GM11168 (cell line): ENCODE measurements around the gene UBXN10.

ENCODE experiments used
- in situ Hi-C: fragments of 300-500 bp; cut with MboI; formaldehyde crosslinking; loops from one replicate; pipeline ENCODE4 v1.12.0; 2022; ENCODE audit warnings: low sequenced_read_pairs; ENCODE audit not compliant: unreplicated experiment

The UBXN10 gene

GRCh38 chr1:20185834-20186782 lies at the start of gene UBXN10, which contains the start of gene PLA2G2C:
Gene UBXN10, plus strand, starts transcription at chr1:20186096. Its CDS starts 4,466 bp downstream, at chr1:20190562.
Gene PLA2G2C, minus strand, starts transcription at chr1:20186518. Its CDS starts 9,155 bp downstream, at chr1:20177363.
- in situ Hi-C loops, result no loop called here

GRCh38 chr1:20136249-20136648 lies 49.6 kb upstream of the UBXN10 start:
- in situ Hi-C loops, result no loop called here

GRCh38 chr1:20137055-20137454 lies 48.8 kb upstream of the UBXN10 start:
- in situ Hi-C loops, result no loop called here

GRCh38 chr1:20137604-20138003 lies 48.3 kb upstream of the UBXN10 start:
- in situ Hi-C loops, result no loop called here

GRCh38 chr1:20138346-20138745 lies 47.5 kb upstream of the UBXN10 start:
- in situ Hi-C loops, result no loop called here

GRCh38 chr1:20138961-20139550 lies 46.8 kb upstream of the UBXN10 start, which contains the start of gene PLA2G2F:
Gene PLA2G2F, plus strand, starts transcription at chr1:20139323. Its CDS starts 105 bp downstream, at chr1:20139428.
- in situ Hi-C loops, result no loop called here

GRCh38 chr1:20139776-20140612 lies 45.9 kb upstream of the UBXN10 start:
- in situ Hi-C loops, result no loop called here

GRCh38 chr1:20141001-20141400 lies 44.9 kb upstream of the UBXN10 start:
- in situ Hi-C loops, result no loop called here

- in situ Hi-C loops, result no loop called here
These were observed 44.4 kb upstream of the UBXN10 start for GRCh38 chr1:20141466-20141865.

- in situ Hi-C loops, result no loop called here
These were observed 43.7 kb upstream of the UBXN10 start for GRCh38 chr1:20142001-20142710.

GRCh38 chr1:20143318-20143717 lies 42.6 kb upstream of the UBXN10 start:
- in situ Hi-C loops, result no loop called here

GRCh38 chr1:20143734-20144565 lies 41.9 kb upstream of the UBXN10 start:
- in situ Hi-C loops, result no loop called here

GRCh38 chr1:20147846-20148570 lies 37.9 kb upstream of the UBXN10 start:
- in situ Hi-C loops, result no loop called here

- in situ Hi-C loops, result no loop called here
These were observed 37.1 kb upstream of the UBXN10 start for GRCh38 chr1:20148571-20149500.

- in situ Hi-C loops, result loop anchor here (5.0 kb wide), 1 partner anchor 37 kb away; no protein-coding TSS in a partner anchor
These were observed 36.1 kb upstream of the UBXN10 start for GRCh38 chr1:20149601-20150325.

GRCh38 chr1:20150326-20150705 lies 35.6 kb upstream of the UBXN10 start:
- in situ Hi-C loops, result loop anchor here (5.0 kb wide), 1 partner anchor 38 kb away; no protein-coding TSS in a partner anchor
